HG03378 (cell line): ENCODE measurements around the gene CHPF2.

ENCODE experiments used
- ATAC-seq: cut with Tn5 transposase; IDR thresholded peaks from one replicate; pipeline ENCODE4 v1.9.1; 2021; ENCODE audit warnings: mild to moderate bottlenecking, moderate library complexity; ENCODE audit not compliant: unreplicated experiment

Gene CHPF2

GRCh38 chr7:151205730-151206129 lies 26.6 kb upstream of the CHPF2 start:
- ATAC-seq, result no peak

GRCh38 chr7:151206914-151207313 lies 25.4 kb upstream of the CHPF2 start:
- ATAC-seq, result no peak

GRCh38 chr7:151207315-151207714 lies 25.0 kb upstream of the CHPF2 start:
- no peak for ATAC-seq

GRCh38 chr7:151207804-151208203 lies 24.5 kb upstream of the CHPF2 start:
- ATAC-seq, result no peak

- ATAC-seq, result no peak
Observed at GRCh38 chr7:151208253-151208862, 23.9 kb upstream of the CHPF2 start.

DNA sequence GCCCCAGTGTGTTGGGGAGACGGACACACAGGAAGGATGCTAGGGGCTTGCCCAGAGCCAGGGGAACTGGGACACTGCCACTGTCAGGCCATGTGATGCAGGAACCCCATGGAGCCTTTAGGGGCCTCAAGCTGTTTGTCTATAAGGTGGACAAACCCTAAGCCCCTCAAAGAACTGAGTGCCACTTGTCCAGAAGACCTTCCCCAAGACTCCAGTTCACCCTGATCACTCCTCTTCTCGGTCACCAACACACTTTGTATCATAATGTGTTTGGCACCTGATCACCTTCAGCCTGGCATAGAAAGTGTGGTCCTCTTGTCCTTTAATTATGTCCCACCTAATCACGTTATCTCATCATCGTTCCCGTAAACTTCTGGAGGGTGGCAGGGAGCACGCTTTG lies 22.7 kb upstream of the CHPF2 start:
- no peak for ATAC-seq

DNA sequence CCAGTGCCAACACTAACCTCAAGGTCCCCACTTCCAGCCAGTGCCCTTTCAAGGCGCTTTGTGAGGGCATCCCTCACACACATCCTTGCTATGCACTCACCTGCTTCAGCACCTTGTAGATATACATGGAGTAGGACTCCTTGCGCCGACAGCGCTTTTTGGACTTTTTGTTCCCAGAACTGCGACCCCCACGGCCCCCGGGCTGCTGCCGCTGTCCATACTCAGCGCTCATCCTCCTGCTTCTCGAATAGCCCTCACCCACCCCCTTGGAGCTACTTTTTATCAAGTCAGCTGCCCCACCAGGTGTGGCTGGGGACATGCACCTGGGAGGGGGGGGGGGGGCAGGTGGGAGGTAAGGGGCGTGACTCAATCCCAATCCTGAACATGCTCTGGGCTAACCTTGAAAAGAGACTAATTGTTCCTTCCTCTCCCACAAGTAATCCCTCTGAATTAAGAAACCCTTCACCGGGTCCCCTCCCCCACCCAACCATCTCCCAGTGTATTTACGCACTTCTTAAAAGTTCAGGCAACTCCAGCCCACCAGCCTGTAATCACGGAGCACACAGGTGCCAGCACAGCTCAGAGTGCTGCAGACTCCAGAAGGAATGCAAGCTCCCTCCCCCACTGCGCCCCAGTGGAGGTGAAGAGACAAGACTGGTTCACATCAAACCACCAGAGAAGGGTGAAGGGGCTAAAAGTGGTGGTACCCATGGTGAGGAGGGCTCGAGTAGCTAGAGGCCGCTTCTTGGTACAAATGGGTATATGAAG lies 22.0 kb upstream of the CHPF2 start, which contains the start of gene H2BK1:
Gene H2BK1 (minus strand): TSS at position 402 of the 768 bp plus-strand sequence. CDS start 170 bp downstream, at position 232.
- ATAC-seq, result no peak

DNA sequence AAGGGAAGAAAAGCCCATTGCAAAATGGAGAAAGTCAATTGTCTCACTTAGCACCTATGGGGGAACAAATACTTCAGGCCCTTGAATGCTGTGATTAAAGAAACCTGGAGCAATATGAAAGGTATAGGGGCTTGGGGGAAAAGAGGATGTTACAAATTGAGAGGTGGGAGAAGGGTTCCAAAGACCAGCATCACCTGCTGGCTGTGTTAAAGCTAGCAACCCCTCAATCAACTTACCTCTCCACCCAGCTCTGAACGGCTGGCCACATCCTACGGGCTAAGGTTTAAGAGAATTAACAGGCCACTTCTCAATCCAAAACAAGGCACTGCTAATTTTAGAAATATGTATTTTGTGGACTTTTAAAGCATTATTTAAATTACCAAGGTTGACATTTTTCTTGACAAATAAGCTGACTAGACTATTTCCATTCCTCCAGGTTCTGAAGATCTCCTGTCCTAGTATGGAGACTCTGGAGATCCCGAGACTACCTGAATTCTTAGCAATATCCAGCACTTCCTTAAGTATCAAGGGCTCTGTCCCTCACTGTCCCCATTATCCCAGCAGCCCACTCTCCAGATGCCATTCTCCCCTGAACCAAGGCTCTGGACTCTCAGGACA lies 21.0 kb upstream of the CHPF2 start:
- no peak for ATAC-seq

- no peak for ATAC-seq
Observed at GRCh38 chr7:151212626-151213025, 19.7 kb upstream of the CHPF2 start.

GRCh38 chr7:151213826-151214225 lies 18.5 kb upstream of the CHPF2 start:
- ATAC-seq, result no peak

DNA sequence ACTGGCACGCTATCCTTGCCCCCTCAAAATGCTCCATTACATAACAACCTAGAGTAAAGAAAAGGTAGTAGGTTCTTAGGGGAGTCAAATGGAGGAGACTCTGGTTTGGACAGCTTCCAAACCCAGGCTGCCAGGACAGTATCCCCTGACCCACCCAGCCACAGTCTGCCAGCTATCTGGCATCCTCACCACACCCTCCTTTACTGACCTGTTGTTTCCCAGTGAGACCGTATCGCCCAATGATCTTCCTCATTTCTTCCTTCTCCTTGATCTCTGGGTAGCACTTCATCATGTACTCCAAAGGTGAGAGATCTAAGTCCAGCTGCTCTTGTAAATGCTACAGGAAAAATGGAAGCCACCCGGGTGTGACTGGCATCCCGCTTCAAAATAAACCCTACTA lies 16.9 kb upstream of the CHPF2 start:
- no peak for ATAC-seq

DNA sequence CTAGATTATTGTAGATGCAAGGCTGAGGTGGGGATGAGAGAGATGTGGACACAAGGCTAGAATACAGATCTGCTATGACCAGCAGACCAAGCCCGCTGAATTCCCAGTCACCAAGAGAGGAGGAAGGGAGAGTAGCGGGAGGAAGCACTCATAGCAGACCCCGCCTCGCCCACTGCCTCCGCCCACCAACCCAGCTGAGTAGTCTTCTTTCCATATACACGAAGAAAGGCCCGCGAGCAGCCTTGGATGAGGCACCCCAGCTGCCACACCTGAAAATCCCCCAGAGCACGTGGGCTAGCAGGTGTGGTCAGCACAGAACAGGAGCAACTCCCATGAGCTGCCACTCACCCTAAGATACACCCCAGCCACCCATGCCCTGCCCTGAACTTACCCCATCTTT lies 14.1 kb upstream of the CHPF2 start:
- no peak for ATAC-seq

GRCh38 chr7:151223728-151224127 lies 8.6 kb upstream of the CHPF2 start:
- ATAC-seq, result no peak

DNA sequence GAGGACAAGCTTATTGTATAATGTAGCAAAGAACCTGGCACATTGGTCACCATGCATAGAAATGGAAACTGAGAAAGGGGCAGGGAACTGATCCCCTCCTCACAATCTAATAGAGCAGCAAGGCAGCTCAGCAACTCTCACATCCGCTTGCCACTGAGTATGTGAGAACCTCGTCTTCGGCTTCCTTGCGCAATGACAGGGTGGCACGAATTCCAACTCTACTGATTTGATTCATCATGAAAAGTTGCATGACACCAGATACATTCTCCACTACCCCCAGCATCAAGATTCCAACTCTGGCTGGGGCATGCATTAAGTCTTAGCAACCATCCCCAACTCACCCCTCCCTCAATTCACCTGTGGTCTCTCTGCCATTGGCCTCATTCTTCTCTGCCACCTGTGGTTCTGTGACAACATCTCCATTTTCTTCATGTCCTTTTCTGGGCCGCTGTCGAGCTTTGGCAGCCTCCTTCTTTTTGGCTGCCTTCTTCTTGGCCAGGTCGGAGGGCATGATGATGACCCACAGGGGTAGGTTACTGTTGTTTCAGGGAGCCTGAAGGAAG lies 6.3 kb upstream of the CHPF2 start:
- no peak for ATAC-seq

DNA sequence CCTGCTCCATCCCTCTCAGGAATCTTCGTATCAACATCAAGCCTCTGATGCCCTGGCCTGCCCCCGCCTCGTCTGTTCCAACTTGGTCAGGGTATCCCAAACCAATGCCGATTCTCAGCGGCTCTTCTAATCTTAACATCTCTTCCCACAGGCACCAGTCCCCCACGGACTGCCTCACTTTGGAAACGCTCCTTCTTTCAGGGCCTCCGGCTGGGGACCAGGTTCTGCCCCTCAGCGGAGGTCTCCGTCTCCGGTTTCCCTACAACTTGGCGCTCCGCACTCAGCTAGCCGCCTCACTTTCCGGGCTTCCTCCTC lies 5.8 kb upstream of the CHPF2 start:
- ATAC-seq, result no peak

DNA sequence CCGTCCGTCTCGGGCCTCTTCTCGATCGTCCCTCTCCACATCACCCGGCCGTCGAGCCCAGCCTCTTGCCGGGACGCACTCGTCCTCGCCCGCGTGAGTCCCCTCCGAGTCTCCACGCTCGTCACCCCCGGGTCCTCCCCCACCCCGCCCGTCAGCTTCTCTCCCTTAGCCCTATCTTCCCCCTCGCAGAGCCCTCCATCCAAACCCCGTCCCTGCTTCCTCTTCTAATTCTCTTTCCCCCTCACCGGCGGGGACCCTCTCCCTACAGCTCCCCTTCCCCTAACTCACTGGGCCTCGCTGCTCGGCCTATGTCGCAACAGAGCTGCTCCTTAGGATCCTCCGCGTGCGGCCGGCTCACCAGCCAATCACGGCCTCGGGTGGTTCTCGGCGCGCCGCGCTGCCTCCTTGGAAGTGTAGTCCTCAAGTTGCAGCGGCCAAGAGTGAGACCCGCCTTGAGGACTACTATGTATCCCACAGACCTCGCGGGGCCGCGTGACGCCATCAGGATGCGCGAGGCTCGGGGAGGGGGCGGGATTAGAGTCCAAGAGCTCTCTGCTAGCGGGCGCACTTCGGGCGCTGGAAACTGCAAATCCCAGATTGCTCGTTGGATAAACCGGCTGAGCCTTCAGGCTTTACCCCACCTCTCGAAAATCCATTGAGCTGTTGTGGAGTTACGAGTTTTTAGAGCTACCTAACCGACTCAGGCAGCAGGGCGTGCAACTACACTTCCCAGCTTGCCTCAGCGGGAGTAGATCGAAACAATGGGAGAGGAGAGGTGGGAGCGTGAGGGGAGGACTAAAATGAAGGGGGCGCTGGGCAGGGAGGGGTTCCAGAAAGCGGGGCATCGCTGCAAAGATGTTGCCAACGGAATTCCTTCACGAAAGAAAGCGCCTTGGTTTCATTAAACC lies 5.2 kb upstream of the CHPF2 start, which contains the start of gene ABCF2:
Gene ABCF2 (minus strand): TSS at position 331 of the 908 bp plus-strand sequence. CDS start 747 bp downstream, outside the sequence.
- peak; percentile 98 for ATAC-seq

DNA sequence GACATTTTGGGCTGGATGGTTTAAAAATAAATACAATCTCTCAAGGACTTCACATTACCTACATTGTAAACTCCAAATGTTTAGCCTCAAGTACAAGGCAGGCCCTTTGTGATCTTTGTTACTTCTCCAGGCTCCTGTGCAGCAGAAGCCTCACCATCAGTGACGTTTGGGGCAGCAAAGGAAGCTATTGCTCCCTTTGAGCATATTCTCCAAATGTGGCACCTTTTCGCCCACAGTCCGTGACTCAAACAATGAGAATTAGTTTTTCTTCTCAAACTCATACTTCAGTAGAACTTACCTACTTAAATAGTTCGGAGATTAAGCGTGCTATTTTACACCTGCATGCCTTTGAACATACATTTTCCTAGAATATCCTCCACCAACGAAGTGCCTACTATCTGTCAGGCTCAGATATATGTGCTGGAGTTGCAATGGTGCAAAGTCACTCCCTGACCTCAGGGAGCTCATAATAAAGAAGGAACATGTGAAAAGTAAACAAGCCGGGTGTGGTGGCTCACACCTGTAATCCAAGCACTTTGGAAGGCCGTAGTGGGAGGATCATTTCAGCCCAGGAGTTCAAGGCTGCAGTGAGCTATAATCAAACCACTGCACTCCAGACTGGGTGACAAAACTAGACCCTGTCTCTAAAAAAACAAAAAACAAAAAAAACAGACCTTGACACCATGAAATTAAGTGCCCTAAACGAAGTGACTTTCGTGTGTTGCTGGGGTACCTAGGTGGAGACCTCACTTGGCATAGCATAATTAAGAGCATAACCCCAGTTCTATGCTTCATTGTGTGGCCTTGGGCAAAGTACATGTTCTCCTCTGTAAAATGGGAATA lies 4.0 kb upstream of the CHPF2 start:
- no peak for ATAC-seq

- no peak for ATAC-seq
Observed at GRCh38 chr7:151229249-151229648, 3.0 kb upstream of the CHPF2 start.

DNA sequence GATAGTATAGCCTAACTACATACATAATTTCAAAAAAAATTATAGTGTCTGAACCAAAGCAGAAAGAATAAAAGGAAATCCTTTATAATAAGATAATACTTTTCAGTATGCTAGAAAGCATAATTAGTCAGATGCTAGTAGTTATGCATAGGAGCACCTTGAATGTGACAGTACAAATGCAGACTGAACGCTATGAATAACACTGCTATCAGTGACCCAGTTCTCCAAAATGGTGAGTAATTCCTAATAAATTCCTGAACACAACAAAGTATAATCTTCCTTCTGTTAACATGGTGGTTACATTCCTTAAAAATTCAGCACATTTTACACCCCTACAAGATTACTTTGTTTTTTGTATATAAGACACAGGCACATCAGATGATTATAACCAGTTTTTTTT lies 1.2 kb upstream of the CHPF2 start:
- no peak for ATAC-seq
